ENCODE measurements around the gene INTS11. TPM values are rescaled to one million over a fixed set of nuclear protein-coding genes. Genes with fewer than 3 reads are reported as not detected.

The INTS11 gene
- total and polyA plus RNA-seq, 2 of the 13 experiments (the other 11 are each of a cell fraction or from before 2014, with no cell fraction given), result 52.8 to 94.8 TPM

GRCh38 chr1:1358433-1359271 lies 34.2 kb upstream of the INTS11 start, which contains the start of gene MXRA8 (continued):
- TF ChIP-seq PATZ1 (CRISPR knock-in tag; IDR thresholded peaks at IDR 0.05), result peak; percentile 96
- peak; percentile 53; the same call in 1 of the 2 replicates for TF ChIP-seq KDM6A (CRISPR knock-in tag; IDR thresholded peaks at IDR 0.05; ENCODE audit: low read depth)
- TF ChIP-seq JUN (CRISPR knock-in tag; IDR thresholded peaks at IDR 0.05), result 0 out of 2 replicates have a peak, but pooled peaks have one; percentile 23
- no peak for TF ChIP-seq ZSCAN9 (CRISPR knock-in tag; IDR thresholded peaks at IDR 0.05; ENCODE audit: borderline replicate concordance)
- peak; percentile 71; the same call in 1 of the 2 replicates for TF ChIP-seq ZMAT3 (CRISPR knock-in tag; conservative IDR thresholded peaks at IDR 0.05)
- TF ChIP-seq MAX (IDR thresholded peaks at IDR 0.05), result peak; percentile 79
- peak; percentile 4 for TF ChIP-seq YY1 (IDR thresholded peaks at IDR 0.05; ENCODE audit: insufficient read depth, insufficient replicate concordance, low read depth, low read length)
- peak in 1 of 2 experiments; percentile 19; a peak in 1 of 4 replicates for TF ChIP-seq NR2F1 (CRISPR knock-in tag; IDR thresholded peaks at IDR 0.05)
- TF ChIP-seq ZBTB43 (CRISPR knock-in tag; conservative IDR thresholded peaks at IDR 0.05), result 0 out of 2 replicates have a peak, but pooled peaks have one; percentile 20
- TF ChIP-seq HNRNPLL (IDR thresholded peaks at IDR 0.05; ENCODE audit: low read depth, low read length, poor library complexity, severe bottlenecking), result peak; percentile 57
- TF ChIP-seq SP1 (IDR thresholded peaks at IDR 0.05), result no peak
- peak; percentile 51 for TF ChIP-seq SP1 (CRISPR knock-in tag; IDR thresholded peaks at IDR 0.05)
- TF ChIP-seq ZNF17 (CRISPR knock-in tag; IDR thresholded peaks at IDR 0.05), result no peak
- TF ChIP-seq HBP1 (CRISPR knock-in tag; IDR thresholded peaks at IDR 0.05; ENCODE audit: low read depth), result 0 out of 2 replicates have a peak, but pooled peaks have one; percentile 56
- peak; percentile 38; the same call in 1 of the 2 replicates for TF ChIP-seq ZBTB25 (CRISPR knock-in tag; IDR thresholded peaks at IDR 0.05)
- TF ChIP-seq ZNF543 (CRISPR knock-in tag; IDR thresholded peaks at IDR 0.05), result peak; percentile 73
- peak; percentile 15; the same call in 1 of the 2 replicates for TF ChIP-seq ZNF547 (CRISPR knock-in tag; IDR thresholded peaks at IDR 0.05)
- TF ChIP-seq NR1H2 (CRISPR knock-in tag; IDR thresholded peaks at IDR 0.05; ENCODE audit: borderline replicate concordance, low read depth), result no peak
- TF ChIP-seq HOMEZ (CRISPR knock-in tag; IDR thresholded peaks at IDR 0.05; ENCODE audit: low read depth), result 0 out of 2 replicates have a peak, but pooled peaks have one; percentile 10
- TF ChIP-seq NR3C1 (CRISPR knock-in tag; IDR thresholded peaks at IDR 0.05), result no peak
- TF ChIP-seq ZNF24 (IDR thresholded peaks at IDR 0.05), result no peak
- TF ChIP-seq ZNF563 (CRISPR knock-in tag; IDR thresholded peaks at IDR 0.05), result peak; percentile 64; the same call in 1 of the 2 replicates
